ENCODE data around the gene NINL.

The NINL gene

DNA sequence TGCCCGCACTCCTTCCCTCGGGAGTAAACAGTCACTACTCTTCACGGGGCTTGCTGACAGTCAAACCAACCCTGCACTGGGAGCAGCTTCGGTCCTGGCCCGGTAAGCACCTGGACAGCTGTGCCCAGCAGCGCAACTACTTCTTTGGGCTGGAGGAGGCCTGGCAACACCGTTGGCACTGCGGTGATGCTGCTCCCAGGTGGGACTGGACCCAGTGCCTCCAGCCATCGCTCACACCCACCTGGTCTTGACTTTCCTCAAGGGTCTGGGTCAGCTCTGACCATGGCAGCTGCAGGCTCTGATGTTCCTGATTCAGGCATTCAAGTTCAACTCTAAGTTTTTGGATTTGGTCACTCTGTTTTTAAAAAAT lies 124.1 kb downstream of the NINL start:
- DNase-seq: no peak

DNA sequence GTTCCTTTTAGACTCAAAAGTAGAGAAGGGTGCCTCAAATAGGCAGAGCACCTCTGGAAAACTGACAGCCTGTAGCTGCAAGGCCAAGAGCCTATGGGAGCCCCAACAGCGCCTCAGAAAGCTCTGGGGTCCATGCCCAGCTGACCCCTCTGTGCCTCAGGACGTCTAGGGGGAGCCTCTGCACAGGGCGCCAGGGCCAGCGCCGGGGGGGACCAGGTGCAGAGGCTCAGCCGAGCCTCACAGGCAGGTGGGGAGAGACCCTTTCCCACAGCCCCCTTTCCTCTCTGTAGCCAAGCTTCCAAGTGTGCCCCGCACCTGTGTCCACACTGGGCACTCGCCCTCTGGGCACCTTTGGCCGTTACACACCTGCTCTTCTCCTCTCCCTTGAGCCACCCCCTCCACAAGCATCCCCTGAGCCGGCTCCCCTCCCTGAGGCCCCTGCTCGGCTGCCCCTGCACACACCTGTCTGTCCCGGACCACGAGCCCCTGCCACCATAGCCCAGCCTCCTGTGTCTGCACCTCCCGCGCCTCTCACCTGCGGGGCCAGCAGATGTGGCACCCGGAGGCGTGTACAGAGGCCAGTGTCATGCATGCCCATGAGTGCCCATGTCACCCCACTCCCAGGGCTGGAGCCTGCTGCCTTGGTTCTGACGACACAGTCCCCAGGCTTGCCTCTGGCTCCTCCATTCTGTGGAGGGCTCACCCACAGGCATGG lies 124.6 kb downstream of the NINL start:
- no peak for DNase-seq

GRCh38 chr20:25459916-25460535 lies 125.3 kb downstream of the NINL start:
- DNase-seq: no peak

GRCh38 chr20:25459111-25459830 lies 126.1 kb downstream of the NINL start:
- DNase-seq: no peak

- no peak for DNase-seq
These were observed 127.2 kb downstream of the NINL start for GRCh38 chr20:25457886-25458680.

DNA sequence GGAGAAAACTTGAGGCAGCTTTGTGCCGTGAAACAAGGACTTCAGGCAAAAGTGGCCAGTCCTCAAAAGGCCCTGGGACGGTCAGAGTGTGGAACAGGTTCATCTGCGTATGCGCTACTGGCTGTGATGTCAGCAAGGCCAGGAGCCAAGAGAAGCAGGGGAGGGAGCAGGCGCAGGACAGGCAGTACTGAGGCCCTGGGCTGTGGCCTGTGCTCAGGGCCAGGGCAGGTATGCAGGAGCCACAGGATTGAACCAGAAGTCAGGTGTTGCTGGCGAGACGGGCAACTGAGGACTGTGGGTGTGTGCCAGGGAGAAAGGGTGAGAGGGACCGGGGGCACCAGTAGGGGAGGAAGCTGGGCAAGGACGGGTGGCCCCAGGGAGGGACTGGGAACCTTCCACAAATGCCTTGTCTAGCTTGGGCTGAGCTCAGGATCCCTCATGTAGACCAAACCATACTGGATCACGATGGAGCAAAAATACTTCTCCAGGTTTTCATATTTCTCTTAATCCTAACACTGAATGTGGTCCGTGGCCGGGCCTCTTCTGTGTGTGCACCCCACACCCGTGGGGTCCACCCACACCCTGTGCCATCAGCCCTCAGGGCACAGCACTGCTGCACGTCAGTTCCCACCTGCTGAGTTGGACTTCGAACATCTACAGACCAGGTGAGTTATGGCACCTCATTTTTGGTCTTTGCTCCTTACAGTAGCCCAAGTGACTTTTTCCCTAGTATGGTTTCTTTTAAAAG lies 131.0 kb downstream of the NINL start:
- no peak for DNase-seq

- no peak for DNase-seq
These were observed 132.1 kb downstream of the NINL start for GRCh38 chr20:25453035-25453810.

DNA sequence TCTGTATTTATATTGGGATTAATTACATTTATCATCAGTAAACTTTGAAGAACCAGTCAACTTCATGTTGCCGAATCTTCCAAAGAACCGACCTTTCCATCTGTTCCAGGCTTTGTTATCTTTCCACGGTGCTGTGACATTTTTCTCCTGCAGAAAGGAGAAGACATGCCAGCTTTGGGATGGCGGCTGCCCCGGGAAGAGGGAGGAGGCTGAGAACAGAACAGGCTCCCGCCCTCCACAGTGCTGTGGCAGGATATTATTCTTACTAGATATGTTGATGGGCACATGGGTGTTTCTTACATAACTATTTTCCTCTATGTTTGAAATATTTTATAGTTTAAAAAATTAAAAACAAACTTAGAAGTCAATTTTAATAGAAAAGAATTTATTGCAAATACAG lies 133.0 kb downstream of the NINL start:
- no peak for DNase-seq

GRCh38 chr20:25447671-25448070 lies 137.7 kb downstream of the NINL start:
- no peak for DNase-seq

- no peak for DNase-seq
These were observed 140.8 kb downstream of the NINL start for GRCh38 chr20:25444556-25444955.

DNA sequence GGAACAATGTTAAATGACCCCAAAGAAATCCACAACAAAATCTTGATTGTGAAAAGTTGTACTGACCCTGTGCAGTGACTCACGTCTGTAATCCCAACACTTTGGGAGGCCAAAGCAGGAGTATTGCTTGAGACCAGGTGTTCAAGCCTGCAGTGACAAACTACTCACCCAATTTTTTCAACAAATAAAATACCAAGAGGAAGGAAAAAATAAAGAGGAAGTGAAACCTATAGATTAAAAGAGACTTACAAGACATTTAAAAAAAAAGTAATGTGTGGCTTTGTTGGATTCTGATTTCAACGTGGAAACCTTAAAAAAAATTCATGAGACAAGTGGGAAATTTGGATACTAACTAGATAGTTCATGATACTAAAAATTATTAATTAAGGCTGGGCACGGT lies 146.0 kb downstream of the NINL start:
- no peak for DNase-seq

DNA sequence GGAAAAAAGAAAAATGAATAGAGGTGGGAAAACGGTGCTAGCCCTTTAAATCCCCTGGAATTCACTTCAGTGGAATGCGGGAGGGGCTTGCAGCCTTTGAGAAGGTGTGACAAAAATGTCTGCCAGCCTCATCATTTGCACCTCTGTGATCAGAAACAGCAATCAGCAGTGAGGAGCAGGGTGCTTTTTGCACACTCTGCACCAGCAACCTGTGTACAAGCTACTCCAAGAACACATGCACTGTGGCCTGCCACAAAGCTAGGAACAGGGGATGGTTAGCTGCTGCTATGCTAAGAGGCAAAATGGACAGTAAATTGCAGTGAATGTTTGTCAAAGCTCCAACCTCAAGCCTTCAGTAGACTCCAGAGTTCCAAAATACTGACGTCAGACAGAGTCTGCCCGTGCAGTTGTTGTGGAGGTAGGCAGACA lies 148.2 kb downstream of the NINL start:
- no peak for DNase-seq

GRCh38 chr20:25424536-25424935 lies 160.8 kb downstream of the NINL start:
- DNase-seq: no peak

DNA sequence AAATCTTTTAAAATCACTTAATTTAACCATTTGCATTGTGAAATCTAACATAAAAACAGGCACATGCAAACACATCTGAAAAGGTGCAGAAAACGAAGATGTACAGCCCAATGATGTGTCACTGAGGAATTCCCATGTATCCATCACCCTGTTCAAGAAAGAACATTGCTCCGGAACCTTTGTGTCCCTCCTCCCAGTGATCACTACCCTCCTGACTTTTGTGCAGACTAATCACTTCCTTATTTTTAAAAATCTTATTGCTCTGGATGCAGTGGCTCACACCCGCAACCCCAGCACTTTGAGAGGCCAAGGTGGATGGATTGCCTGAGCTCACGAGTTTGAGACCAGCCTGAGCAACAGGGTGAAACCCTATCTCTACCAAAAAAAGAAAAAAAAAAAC lies 163.3 kb downstream of the NINL start:
- DNase-seq: no peak

DNA sequence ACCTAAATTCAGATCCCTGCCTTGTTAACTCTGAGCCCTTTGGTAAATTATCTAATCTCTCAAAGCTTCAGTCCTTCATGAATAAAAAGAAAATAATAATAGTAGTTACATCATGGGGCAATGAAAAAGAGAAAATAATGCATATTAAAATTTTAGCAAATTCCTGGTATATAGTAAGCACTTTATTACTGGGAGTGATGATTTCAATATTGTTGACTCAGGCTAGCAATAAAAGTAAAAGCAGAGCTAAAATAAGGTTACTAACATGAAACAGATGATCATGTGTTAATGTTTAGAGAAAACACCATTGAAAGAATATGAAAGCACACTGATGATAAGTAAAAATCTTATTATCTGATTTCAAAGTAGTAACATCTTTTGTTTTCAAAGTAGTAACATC lies 164.2 kb downstream of the NINL start:
- no peak for DNase-seq

GRCh38 chr20:25418776-25419175 lies 166.6 kb downstream of the NINL start:
- no peak for DNase-seq

- DNase-seq: no peak
These were observed 176.4 kb downstream of the NINL start for GRCh38 chr20:25408890-25409289.

DNA sequence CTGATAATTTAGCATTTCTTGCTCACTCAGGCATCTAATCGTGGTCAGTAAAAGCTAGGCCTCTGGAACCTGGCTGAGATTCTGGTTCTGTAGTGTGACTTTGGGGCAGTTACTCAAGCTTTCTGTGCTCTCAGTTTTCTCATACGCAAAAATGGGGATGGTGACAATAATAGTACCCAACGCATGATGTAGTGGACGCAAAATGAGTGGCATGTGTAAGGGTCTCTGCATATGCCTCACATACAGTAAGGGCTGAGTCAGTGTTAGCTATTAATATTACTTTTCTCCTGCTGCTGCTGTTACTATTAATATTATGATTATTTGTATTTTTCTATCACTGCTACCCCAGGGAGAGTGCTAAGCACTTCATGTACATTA lies 177.2 kb downstream of the NINL start:
- DNase-seq: peak; percentile 26

DNA sequence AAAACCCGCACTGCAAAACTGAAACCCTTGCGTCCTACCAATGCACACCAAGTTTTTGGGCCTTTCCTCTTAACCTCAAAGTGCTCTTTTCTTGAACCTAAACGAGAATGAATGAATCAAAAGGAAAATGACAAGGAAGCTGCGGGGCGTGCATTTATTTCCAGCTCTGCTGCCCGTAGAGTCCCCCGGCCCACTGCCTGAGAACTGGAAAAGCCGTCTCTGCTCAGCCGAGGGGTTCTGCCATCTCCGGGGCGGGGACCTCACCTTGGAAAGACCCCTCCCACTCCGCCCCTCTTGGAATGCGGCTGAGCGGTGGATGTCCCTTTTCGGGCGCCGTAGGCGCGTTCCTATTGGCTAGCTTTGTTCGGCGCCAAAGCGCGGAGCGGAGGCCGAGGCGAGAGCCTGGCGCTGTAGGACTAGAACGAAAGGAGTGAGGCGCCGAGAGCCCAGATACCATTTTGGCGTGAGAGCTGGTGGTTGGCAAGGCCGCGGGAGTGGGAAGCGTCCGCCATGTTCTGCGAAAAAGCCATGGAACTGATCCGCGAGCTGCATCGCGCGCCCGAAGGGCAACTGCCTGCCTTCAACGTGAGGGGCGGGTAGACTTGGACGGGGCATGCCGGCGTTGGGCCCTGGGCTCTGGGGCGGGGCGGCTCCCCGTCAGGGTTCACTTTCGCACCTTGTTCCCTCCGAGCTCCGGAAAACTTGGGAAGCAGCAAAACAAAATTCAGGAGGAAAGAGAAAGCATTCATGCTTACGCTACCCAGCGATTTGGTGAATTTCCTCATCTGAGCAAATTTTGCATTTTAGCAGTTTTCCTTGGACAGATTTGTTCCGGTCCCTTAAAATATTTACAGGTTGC lies 177.8 kb downstream of the NINL start, which contains the start of gene GINS1:
GINS1 (plus strand) TSS at position 363 of the 859 bp plus-strand sequence; CDS start at position 511, 148 bp downstream.
- DNase-seq: peak; percentile 94
